ENCODE results near the gene TEX47.

DNA sequence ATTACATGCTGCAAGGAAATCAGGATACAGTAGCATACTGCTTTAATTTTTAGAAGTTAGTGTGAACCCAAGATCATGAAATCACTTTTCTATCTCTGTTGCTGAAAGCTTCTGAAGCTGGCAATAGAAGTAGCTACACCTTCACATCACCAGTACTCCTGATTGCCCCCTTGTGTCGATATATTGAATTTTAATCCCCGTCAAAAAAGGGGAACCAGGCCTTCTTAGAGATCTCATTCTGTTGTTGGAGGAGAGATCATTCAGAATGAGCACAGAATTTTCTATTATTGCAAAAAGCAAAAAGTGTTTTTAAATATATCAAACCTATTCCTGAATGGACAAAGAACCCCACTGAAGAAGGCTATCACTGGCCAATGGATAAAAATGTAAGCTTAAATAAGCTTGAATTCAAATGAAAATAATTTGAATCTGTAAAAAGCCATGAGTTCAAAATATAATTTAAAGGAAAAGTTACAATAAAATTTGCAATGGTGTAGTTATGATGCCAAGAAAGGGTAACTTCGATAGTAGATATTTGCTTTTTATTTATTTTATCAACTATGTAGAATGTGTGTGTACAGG lies 39.7 kb upstream of the TEX47 start:
- TF ChIP-seq CTCF (conservative IDR thresholded peaks at IDR 0.05 in 1 of 2, IDR thresholded peaks at IDR 0.05 in 1 of 2; ENCODE audit: low read depth in 1 of 2, low read length in 2 of 2): peak in 1 of 2 donors; percentile 27
- TF ChIP-seq EZH2 (IDR thresholded peaks at IDR 0.05; ENCODE audit: low read length, missing control alignments): no peak

All from fibroblast of lung (primary cell).